ENCODE measurements around the gene NOS1AP.

The NOS1AP gene

DNA sequence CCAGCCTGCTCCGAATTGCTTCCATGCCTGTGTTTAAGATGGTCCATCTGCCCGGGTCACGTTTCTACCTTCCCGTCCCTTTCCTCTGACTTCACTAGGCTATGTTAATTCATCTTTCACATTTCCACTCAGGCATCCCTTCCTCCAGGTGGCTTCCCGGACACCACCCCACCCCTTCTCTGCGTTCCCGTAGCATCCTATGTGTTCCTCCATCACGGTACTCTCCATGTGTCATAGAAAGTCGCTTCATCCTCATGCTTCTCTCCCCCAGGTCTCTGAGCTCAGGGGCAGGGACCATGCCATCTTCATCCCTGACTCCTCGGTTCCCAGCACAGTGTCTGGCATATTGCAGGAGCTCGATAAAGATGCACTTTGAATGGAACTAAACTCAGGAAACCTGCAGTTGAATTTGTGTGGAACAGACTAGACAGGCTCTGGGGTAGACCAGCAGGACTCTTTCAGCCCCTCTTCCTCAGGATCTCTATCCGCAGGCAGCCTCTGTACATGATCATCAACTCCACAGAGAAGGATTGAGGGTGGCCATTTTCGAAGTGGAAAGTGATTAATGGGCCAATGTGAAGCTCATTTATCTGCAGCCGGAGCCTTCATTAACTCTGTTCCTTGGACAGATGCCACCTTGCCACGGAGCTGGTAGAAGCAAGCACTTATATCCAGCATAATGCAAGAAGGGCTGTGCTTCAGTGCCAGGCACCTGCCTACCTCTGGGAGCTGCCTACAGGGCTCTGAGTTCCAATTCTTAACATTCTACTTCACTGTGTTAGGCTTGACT, 321.1 kb downstream of the NOS1AP start:
- H3K4me3 ChIP-seq (ENCODE audit: low read length): no peak overlapping the region
- H3K9ac ChIP-seq (ENCODE audit: low read length): no peak overlapping the region
- no peaks in the 10 kb centered on the region for H3K27me3 ChIP-seq (ENCODE audit: control insufficient read depth, insufficient read depth, low read length)
- no peak overlapping the region for H3K27ac ChIP-seq (ENCODE audit: low read depth, low read length)
- H3K36me3 ChIP-seq (ENCODE audit: control insufficient read depth, insufficient read depth, low read length): no peaks in the 10 kb centered on the region
- H3K4me1 ChIP-seq (ENCODE audit: control insufficient read depth, insufficient read depth, low read length): no peaks in the 10 kb centered on the region

DNA sequence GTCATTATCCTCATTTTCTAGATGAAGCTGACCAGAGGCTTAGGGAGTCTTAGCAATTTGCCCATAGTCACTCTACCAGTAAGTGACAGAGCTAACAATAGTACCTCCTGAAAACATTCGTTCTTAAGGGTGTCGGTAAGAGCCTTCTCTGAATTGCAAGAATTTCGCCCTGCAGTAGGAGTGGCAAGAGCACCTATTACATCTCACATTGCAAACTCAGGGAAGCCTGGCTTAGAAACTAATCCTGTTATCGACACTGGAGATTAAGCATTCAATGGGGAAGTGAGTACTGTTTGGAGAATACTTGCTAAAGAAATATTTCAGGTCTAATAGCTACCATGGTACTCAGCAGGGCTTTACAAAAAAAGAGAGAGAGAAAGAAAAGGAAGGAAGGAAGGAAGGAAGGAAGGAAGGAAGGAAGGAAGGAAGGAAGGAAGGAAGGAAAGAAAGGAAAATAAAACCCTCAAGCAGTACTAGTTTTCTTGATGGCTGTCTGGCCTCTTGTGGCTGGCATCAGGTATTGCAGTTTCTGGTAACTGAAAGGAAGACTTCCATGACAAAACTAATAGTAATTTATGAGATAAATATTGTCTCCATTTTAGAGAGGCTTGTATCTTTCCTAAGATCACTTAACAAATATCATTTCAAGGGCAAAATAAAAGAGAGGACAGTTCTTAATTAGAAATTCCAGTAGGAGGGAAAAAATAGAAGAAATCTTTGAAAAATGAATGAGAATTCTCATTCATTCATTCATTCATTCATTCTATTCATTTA, 322.5 kb downstream of the NOS1AP start:
- Histone ChIP-seq H3K27me3 (ENCODE audit: control insufficient read depth, insufficient read depth, low read length) (no peaks in the 10 kb centered on the region), H3K36me3 (ENCODE audit: control insufficient read depth, insufficient read depth, low read length) (no peaks in the 10 kb centered on the region), H3K9ac (ENCODE audit: low read length) (no peak overlapping the region), H3K27ac (ENCODE audit: low read depth, low read length) (no peak overlapping the region), H3K4me3 (ENCODE audit: low read length) (no peak overlapping the region), H3K4me1 (ENCODE audit: control insufficient read depth, insufficient read depth, low read length) (no peaks in the 10 kb centered on the region)

DNA sequence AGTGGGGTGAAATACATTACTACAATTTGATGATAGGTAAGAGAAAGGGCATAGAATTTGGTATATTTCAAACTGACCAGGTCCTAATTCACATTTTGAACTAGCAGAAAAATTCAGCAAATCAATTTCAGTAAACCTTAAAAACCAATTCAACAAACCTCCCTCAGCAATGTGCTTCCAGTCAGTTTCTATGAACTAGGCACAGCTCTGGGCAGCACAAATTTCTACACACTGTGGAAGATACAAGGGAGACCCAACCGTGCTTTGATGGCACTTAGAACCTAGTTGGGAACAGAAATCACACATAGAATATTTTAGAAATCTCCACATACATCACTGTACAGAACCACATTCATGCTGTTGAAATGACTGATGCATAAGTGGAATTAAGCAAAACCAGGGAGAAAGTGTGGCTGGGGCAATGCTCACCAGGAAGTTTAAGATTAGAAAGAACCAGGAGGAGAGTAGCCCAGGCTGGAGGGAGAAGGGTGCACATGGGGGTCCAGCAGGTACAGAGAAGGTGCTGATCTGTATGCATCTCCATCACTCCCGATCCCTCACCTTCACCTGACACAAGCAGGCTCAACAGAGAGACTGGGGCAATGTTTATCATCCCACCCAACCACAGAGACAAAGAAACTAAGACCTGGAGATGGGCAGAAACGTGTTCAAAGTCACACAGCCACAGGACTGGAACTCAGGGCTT, 326.9 kb downstream of the NOS1AP start:
- H3K36me3 ChIP-seq (ENCODE audit: control insufficient read depth, insufficient read depth, low read length): no peaks in the 10 kb centered on the region
- H3K4me1 ChIP-seq (ENCODE audit: control insufficient read depth, insufficient read depth, low read length): no peaks in the 10 kb centered on the region
- H3K4me3 ChIP-seq (ENCODE audit: low read length): no peak overlapping the region
- H3K27me3 ChIP-seq (ENCODE audit: control insufficient read depth, insufficient read depth, low read length): no peaks in the 10 kb centered on the region
- no peak overlapping the region for H3K27ac ChIP-seq (ENCODE audit: low read depth, low read length)
- H3K9ac ChIP-seq (ENCODE audit: low read length): no peak overlapping the region

DNA sequence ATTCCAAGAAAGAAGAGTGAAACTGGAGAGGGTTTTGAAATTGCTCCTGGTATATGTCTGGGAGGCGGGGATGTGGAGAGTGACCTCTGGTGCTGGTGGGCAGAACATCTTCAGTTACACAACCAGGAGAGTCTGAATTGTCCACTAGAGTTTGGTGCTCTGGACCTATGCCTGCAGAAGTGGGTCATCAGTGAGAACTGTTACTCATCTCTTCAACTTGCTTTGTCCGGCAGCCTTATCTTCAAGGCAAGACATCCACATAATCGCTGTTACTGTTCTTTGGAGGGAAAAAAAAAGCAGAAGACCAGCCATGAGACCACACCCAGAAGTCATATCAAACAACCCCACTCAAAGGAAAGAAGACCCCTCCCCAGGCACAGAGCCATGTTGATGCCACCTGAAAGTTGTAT, 327.6 kb downstream of the NOS1AP start:
- Histone ChIP-seq H3K4me1 (ENCODE audit: control insufficient read depth, insufficient read depth, low read length) (no peaks in the 10 kb centered on the region), H3K9ac (ENCODE audit: low read length) (no peak overlapping the region), H3K27me3 (ENCODE audit: control insufficient read depth, insufficient read depth, low read length) (no peaks in the 10 kb centered on the region), H3K4me3 (ENCODE audit: low read length) (no peak overlapping the region), H3K36me3 (ENCODE audit: control insufficient read depth, insufficient read depth, low read length) (no peaks in the 10 kb centered on the region), H3K27ac (ENCODE audit: low read depth, low read length) (no peak overlapping the region)

DNA sequence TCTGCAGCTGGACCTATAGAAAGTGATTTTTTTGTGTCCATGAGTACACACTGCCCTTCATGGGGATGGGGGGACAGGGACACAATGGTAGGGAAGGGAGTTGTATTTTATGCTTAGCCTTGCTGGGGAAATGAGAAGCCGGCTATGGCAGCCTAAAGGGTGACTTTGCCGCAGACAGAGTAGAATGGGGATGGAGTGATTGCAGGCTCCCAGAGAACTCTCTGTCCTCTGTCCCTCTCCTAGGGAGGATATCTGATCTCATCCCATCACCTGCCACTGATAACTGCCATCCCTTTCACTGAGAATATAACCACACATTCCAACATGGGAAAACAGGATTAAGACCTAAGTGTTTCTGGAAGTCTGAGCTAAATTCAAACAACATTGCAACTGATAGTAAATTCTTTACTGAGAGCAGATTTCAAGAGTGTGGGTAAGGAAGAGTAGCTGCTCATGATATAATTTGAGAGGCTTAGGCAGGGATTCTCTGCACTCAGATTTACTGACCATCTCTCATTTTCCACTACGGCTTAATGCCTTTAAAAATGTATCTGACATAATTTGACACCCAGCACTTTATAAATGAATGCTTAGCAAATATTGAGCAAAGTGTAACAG, 328.6 kb downstream of the NOS1AP start:
- Histone ChIP-seq H3K27me3 (ENCODE audit: control insufficient read depth, insufficient read depth, low read length) (no peaks in the 10 kb centered on the region), H3K4me3 (ENCODE audit: low read length) (no peak overlapping the region), H3K9ac (ENCODE audit: low read length) (no peak overlapping the region), H3K4me1 (ENCODE audit: control insufficient read depth, insufficient read depth, low read length) (no peaks in the 10 kb centered on the region), H3K27ac (ENCODE audit: low read depth, low read length) (no peak overlapping the region), H3K36me3 (ENCODE audit: control insufficient read depth, insufficient read depth, low read length) (no peaks in the 10 kb centered on the region)

DNA sequence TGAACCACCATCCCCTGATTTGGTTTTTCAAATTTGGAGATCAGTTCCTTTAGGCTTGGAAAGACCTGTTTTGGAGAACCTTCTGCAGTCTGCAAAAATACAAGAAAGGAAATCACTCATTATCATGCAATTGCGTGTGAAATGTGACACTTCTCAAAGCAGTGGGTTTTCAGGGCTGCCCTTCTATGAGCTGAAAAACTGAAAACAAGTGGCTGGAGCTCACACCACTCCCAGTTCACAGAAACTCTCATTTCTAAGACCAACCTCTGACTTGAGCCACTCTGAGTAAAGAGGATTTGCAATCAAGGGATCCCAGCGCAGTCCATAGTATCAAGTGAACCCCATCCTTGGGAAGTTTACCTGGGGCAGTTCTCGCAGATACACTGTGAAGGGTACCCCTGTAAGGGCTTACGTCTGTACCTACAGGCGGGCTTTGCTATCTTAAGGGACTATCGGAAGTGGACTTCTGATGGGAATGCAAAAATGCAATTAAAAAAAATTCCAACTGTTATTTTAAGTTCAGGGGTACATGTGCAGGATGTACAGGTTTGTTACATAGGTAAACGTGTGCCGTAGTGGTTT, 329.6 kb downstream of the NOS1AP start:
- Histone ChIP-seq H3K27me3 (ENCODE audit: control insufficient read depth, insufficient read depth, low read length) (no peaks in the 10 kb centered on the region), H3K4me1 (ENCODE audit: control insufficient read depth, insufficient read depth, low read length) (no peaks in the 10 kb centered on the region), H3K27ac (ENCODE audit: low read depth, low read length) (no peak overlapping the region), H3K9ac (ENCODE audit: low read length) (no peak overlapping the region), H3K36me3 (ENCODE audit: control insufficient read depth, insufficient read depth, low read length) (no peaks in the 10 kb centered on the region), H3K4me3 (ENCODE audit: low read length) (no peak overlapping the region)

DNA sequence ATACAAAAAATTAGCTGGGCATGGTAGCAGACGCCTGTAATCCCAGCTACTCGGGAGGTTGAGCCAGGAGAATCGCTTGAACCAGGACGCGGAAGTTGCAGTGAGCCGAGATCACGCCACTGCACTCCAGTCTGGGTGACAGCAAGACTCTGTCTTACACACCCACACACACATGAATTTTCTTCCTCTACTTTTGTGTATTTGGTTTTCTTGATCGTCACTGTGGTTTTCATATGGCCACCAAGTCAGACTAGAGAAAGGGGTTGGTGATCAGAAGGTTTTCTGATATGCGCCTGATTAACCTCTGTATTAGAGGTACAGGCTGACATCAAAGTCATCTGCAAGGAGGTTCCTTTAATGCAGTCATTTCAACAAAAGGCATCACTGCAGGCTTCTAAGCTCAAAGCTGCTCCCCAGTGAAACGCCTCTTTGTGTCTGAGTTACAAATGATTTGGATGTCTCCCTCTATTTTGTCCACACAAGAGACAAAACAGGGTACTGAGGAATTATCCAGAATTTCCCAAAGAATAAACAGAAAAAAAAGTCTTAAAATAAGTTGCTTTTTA, 331.4 kb downstream of the NOS1AP start:
- Histone ChIP-seq H3K4me1 (ENCODE audit: control insufficient read depth, insufficient read depth, low read length) (no peaks in the 10 kb centered on the region), H3K27me3 (ENCODE audit: control insufficient read depth, insufficient read depth, low read length) (no peaks in the 10 kb centered on the region), H3K4me3 (ENCODE audit: low read length) (no peak overlapping the region), H3K27ac (ENCODE audit: low read depth, low read length) (no peak overlapping the region), H3K36me3 (ENCODE audit: control insufficient read depth, insufficient read depth, low read length) (no peaks in the 10 kb centered on the region), H3K9ac (ENCODE audit: low read length) (no peak overlapping the region)

DNA sequence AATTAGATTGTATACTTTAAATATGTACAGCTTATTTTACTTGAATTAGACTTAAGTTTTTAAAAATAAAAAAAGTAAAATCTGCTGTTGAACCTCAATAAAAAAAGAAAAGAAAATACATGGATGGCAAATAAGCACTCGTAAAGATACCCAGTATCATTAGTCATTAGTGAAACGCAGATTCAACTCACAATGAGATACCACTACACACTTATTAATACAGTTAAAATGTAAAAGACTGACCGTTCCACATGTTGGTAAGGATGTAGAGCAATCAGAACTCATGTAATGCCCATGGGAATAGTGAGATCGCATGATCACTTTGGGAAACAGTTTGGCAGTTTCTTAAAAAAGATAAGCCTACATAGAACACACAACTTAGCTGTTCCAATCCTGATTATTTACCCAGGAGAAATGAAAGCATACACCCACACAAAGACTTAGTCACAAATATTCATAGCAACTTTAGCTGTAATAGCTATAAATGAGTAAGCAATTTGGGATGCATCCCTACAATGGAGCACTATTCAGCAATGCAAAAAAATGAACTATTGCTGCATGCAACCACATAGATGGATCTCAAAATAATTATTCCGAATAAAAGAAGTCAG, 335.2 kb downstream of the NOS1AP start:
- Histone ChIP-seq H3K27ac (ENCODE audit: low read depth, low read length) (no peak overlapping the region), H3K4me1 (ENCODE audit: control insufficient read depth, insufficient read depth, low read length) (no peaks in the 10 kb centered on the region), H3K27me3 (ENCODE audit: control insufficient read depth, insufficient read depth, low read length) (no peaks in the 10 kb centered on the region), H3K9ac (ENCODE audit: low read length) (no peak overlapping the region), H3K36me3 (ENCODE audit: control insufficient read depth, insufficient read depth, low read length) (no peaks in the 10 kb centered on the region), H3K4me3 (ENCODE audit: low read length) (no peak overlapping the region)

DNA sequence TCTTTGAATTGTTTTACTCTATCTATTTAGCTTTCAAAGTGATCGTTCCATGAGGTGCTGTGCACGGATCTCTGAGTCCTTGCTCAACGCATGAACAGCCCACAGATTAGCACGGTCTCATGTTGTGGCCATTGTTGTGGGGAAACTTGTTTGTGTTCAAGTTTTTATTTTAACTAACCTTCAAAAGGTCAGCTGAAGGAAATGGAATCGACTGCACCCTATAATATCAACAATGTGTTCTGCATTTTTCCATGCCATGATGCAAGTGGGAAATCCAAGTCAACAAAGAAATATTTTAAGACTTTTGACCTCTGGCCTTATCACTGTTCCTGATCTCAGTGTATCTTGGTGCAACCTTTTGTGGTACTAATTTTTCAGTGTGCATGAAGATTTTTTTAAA, 336.3 kb downstream of the NOS1AP start:
- H3K27me3 ChIP-seq (ENCODE audit: control insufficient read depth, insufficient read depth, low read length): no peaks in the 10 kb centered on the region
- no peak overlapping the region for H3K9ac ChIP-seq (ENCODE audit: low read length)
- no peak overlapping the region for H3K27ac ChIP-seq (ENCODE audit: low read depth, low read length)
- no peak overlapping the region for H3K4me3 ChIP-seq (ENCODE audit: low read length)
- no peaks in the 10 kb centered on the region for H3K4me1 ChIP-seq (ENCODE audit: control insufficient read depth, insufficient read depth, low read length)
- H3K36me3 ChIP-seq (ENCODE audit: control insufficient read depth, insufficient read depth, low read length): no peaks in the 10 kb centered on the region

DNA sequence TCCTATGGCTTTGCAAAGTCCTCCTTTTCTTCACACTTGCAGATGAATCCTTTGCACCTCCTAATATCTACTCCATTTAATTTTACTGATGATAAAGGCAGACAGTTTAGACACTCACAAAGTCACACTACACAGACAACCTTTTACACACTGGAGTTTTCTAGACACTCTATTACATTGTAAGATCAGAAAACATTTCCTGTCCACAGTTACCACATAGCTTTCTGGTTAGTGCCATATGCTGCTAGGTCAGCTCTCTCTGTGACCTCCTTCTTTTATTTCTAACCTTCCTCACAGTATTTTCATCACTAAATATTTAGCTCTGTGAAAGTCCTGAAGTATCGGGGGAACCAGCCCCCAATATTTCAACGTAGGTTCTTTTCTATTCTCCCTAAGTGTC, 337.3 kb downstream of the NOS1AP start:
- Histone ChIP-seq H3K27ac (ENCODE audit: low read depth, low read length) (no peak overlapping the region), H3K4me3 (ENCODE audit: low read length) (no peak overlapping the region), H3K4me1 (ENCODE audit: control insufficient read depth, insufficient read depth, low read length) (no peaks in the 10 kb centered on the region), H3K9ac (ENCODE audit: low read length) (no peak overlapping the region), H3K36me3 (ENCODE audit: control insufficient read depth, insufficient read depth, low read length) (no peaks in the 10 kb centered on the region), H3K27me3 (ENCODE audit: control insufficient read depth, insufficient read depth, low read length) (no peaks in the 10 kb centered on the region)

DNA sequence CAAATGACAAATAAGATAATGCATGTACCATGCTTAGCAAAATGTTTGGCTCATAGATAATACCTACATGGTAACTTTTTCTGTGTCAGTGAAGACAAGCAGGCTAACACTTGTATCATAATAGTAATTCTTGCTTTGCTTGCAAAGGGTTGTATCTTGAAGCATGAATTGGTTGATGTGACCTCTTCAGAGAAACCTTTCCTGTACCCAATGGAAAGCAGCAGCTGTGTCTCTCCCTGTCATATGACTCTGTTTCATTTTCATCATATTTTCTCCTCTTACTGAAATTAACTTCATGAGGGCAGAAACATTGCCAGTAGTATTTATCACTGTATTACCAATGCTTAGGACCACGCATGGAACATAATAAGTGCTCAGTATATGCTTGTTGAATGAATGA, 338.0 kb downstream of the NOS1AP start:
- no peak overlapping the region for H3K27ac ChIP-seq (ENCODE audit: low read depth, low read length)
- no peak overlapping the region for H3K4me3 ChIP-seq (ENCODE audit: low read length)
- no peaks in the 10 kb centered on the region for H3K4me1 ChIP-seq (ENCODE audit: control insufficient read depth, insufficient read depth, low read length)
- no peak overlapping the region for H3K9ac ChIP-seq (ENCODE audit: low read length)
- H3K27me3 ChIP-seq (ENCODE audit: control insufficient read depth, insufficient read depth, low read length): no peaks in the 10 kb centered on the region
- H3K36me3 ChIP-seq (ENCODE audit: control insufficient read depth, insufficient read depth, low read length): no peaks in the 10 kb centered on the region

Measured in rectal smooth muscle tissue (tissue), 1 donor.